Neutrophil (primary cell): ENCODE measurements around the gene CHRNB2.

Experiments used
- H3K27ac ChIP-seq: fragments of 200-600 bp; sonication (generic); 2 replicates; pipeline ENCODE4 v1.5.1; 2016; ENCODE audit warnings: mild to moderate bottlenecking, moderate library complexity
- H3K27me3 ChIP-seq: fragments of 200-600 bp; sonication (generic); 2 replicates; pipeline ENCODE4 v1.6.0; 2016; ENCODE audit warnings: mild to moderate bottlenecking
- H3K36me3 ChIP-seq: fragments of 200-600 bp; sonication (generic); 2 replicates; pipeline ENCODE4 v1.5.1; 2017
- H3K4me1 ChIP-seq, 2 experiments: fragments of 200-600 bp in 1 of 2; sonication (generic) in 1 of 2; 1 replicate in 1 of 2; 2 replicates in 1 of 2; pipeline versions ENCODE4 v1.5.1 to v1.6.1; 2013 to 2016; ENCODE audit warnings: low read depth in 1 of 2, low read length in 1 of 2, mild to moderate bottlenecking in 1 of 2, moderate library complexity in 1 of 2; ENCODE audit not compliant: control insufficient read depth in 1 of 2, insufficient read depth in 1 of 2
- H3K4me3 ChIP-seq, 2 experiments: fragments of 200-600 bp in 1 of 2; sonication (generic) in 1 of 2; 1 replicate in 1 of 2; 2 replicates in 1 of 2; pipeline ENCODE4 v1.5.1; 2013 to 2016; ENCODE audit warnings: low read depth in 1 of 2, low read length in 1 of 2, mild to moderate bottlenecking in 1 of 2, moderate library complexity in 1 of 2
- H3K9me3 ChIP-seq: fragments of 200-600 bp; sonication (generic); 2 replicates; pipeline ENCODE4 v1.5.1; 2016
- TF ChIP-seq, protein P1 (sequence below): fragments of 200-600 bp; sonication (generic); IDR thresholded peaks from 2 replicates; pipeline ENCODE4 v1.5.1; 2016; ENCODE audit warnings: antibody characterized with exemption

The CHRNB2 gene

DNA sequence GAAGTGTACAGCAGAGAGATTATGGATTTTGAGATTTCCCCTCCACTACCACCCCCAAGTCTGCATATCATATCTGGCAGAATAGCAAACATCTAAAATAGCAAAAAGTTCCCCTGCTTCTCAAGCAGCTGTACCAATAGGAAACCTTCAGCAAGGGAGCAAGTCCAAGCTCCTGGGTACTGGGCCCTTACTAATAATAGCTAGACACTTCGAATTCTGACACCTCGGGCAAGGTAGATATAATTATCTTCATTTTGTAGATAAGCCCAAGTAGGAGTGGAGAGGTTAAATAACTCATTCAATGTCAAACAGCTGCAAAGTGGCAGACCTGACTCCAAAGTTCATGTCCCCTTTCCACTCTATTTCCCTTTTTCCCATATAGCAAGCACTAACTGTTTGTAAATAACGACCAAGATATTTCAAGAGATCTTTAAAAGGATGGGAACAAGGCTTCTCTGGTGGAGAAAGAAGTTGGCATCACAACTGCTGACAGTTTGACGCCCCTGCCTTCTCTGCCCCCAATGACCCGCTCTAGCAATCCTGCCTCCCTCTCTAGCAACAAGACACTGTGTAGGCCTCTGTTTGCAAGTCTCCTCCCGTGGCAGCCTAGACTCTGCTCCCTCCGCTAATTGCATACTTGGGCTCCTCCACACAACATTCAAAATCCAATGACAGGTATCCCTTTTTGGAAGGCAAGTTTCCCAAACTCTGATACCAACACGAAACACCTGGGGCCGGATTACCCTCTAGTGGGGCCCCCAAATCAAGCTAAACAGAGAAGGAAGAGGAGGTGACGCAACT, 59.1 kb downstream of the CHRNB2 start:
- Histone ChIP-seq H3K4me3 (peak overlapping the region; percentile 84 to 96), H3K27ac (peak overlapping the region; percentile 88), H3K36me3 (no peaks in the 10 kb centered on the region), H3K4me1 (peaks cover 54 to 64% of the 10 kb centered on the region in 2 experiments), H3K27me3 (peaks cover 5% of the 10 kb centered on the region), H3K9me3 (no peaks in the 10 kb centered on the region)
- TF ChIP-seq, protein P1, sequence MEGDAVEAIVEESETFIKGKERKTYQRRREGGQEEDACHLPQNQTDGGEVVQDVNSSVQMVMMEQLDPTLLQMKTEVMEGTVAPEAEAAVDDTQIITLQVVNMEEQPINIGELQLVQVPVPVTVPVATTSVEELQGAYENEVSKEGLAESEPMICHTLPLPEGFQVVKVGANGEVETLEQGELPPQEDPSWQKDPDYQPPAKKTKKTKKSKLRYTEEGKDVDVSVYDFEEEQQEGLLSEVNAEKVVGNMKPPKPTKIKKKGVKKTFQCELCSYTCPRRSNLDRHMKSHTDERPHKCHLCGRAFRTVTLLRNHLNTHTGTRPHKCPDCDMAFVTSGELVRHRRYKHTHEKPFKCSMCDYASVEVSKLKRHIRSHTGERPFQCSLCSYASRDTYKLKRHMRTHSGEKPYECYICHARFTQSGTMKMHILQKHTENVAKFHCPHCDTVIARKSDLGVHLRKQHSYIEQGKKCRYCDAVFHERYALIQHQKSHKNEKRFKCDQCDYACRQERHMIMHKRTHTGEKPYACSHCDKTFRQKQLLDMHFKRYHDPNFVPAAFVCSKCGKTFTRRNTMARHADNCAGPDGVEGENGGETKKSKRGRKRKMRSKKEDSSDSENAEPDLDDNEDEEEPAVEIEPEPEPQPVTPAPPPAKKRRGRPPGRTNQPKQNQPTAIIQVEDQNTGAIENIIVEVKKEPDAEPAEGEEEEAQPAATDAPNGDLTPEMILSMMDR, result no peak

DNA sequence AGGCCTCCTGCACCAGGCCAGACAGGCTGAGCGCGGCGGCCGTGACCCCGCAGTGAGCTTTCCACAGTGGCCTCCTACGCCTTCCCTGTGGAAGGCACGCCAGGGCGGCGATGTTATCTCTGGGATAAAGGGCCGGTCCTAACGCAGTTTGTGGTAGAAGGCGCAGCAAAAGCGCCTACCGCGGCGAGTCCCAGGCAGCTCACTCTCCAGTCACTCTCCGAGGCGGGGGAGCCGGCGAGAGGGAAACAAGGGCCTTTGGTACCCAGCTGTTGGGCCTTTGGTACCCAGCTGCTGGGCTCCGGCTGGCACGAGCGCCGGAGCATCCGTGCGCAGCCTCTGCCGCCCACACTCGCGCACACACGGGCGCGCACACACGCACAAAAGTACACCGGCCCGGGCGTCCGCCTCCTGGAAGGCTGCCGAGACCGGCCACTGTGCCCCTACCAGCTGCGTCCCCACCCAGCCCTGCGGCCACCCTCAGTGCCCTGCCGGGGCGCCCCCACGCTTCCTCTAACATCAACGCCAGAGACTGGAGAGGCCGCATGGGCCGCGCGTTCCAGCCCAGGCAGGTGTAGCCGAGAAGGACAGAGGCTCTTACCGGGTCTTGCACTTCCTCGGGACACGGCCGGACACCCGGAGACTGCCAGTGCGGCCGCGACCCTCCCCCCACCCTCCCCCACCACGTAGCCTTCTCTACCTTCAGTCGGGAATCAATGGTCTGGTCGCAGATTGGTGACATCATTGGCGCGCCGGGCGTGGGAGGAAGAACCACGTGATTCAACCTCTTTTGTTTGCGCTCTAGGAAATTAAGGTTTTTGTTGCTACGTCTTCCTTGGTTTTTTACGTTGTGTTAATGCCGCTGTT, 59.9 kb downstream of the CHRNB2 start:
- peak overlapping the region; percentile 84 to 96 for H3K4me3 ChIP-seq
- TF ChIP-seq, protein P1, result no peak

DNA sequence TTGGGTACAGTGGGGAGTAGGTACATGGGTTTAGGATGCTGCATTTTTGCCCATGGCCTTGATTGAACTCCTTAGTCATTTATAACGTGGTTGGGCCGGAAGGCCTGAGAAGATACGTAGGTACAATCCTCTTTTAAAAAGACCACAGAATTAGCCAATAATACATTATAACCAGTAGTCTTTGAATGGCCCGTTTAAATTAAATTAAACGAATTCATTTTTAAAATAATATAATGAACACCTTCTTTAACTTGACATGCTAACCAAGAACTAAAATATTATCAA, 60.5 kb downstream of the CHRNB2 start:
- Histone ChIP-seq H3K27ac (peak overlapping the region; percentile 88), H3K4me3 (peak overlapping the region; percentile 84 to 96)
- TF ChIP-seq, protein P1, result no peak

More for the DNA sequence above, 59.9 kb downstream of the CHRNB2 start:
- Histone ChIP-seq H3K36me3 (no peaks in the 10 kb centered on the region), H3K27ac (peak overlapping the region; percentile 88), H3K9me3 (no peaks in the 10 kb centered on the region), H3K27me3 (peaks cover 13% of the 10 kb centered on the region), H3K4me1 (peaks cover 48 to 56% of the 10 kb centered on the region in 2 experiments)

DNA sequence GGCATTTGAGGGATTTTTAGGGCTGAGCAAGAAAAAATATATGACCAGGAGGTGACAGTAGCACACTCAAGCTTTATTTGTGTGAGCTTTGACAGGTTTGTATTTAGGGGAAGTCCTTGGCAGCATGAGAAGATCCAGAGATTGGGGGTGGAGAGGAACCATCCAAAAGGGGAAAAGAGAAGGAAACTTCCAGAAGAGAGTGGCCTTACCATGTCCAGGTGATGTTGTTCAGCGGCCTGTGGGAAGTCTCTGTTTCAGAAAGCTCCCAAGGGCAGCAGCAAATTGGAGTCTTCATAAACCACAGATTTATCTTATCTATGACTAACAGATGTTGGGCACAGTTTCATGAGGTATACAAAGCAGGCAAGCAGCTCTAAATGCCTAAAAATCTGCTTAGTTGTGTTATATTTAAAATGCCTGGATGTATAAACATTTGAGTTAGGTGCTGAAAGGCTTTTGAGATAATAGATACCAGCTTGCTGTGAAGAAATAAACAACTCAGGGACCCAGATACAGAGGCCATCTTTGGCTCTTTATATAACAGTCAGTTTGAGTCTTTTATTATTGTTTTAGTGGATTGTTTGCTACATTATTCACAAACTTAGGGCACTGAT, 61.6 kb downstream of the CHRNB2 start:
- H3K9me3 ChIP-seq, result no peaks in the 10 kb centered on the region
- no peak overlapping the region for H3K4me3 ChIP-seq
- peaks cover 31 to 39% of the 10 kb centered on the region in 2 experiments for H3K4me1 ChIP-seq
- peaks cover 20% of the 10 kb centered on the region for H3K27me3 ChIP-seq
- no peak overlapping the region for H3K27ac ChIP-seq
- no peaks in the 10 kb centered on the region for H3K36me3 ChIP-seq
- TF ChIP-seq, protein P1, result no peak

More for the DNA sequence above, 60.5 kb downstream of the CHRNB2 start:
- H3K36me3 ChIP-seq, result no peaks in the 10 kb centered on the region
- H3K4me1 ChIP-seq, result peaks cover 42 to 50% of the 10 kb centered on the region in 2 experiments
- no peaks in the 10 kb centered on the region for H3K9me3 ChIP-seq
- peaks cover 19% of the 10 kb centered on the region for H3K27me3 ChIP-seq
